Astrocyte of the cerebellum (primary cell): ENCODE data around the gene ABTB2.
A peak's percentile ranks its signal among the peaks of the same experiment; 100 is the strongest.

Source experiments
- DNase-seq: peaks from one replicate; pipeline ENCODE4 v3.0.0-alpha.2; 2011; ENCODE audit warnings: low read depth
- H3K4me3 ChIP-seq: 2 replicates; pipeline ENCODE4 v1.5.1; 2011; ENCODE audit warnings: mild to moderate bottlenecking, low read depth, low read length, moderate library complexity
- in situ Hi-C: cut with HindIII; loops from 2 replicates; pipeline ENCODE4 v1.10.0; 2017; ENCODE audit warnings: low sequenced_read_pairs
- TF ChIP-seq, protein P1 (sequence below): IDR thresholded peaks from 2 replicates; pipeline ENCODE4 v1.5.1; 2012; ENCODE audit warnings: low read length, low read depth, moderate library complexity, mild to moderate bottlenecking; ENCODE audit errors: missing control alignments

Gene ABTB2

DNA sequence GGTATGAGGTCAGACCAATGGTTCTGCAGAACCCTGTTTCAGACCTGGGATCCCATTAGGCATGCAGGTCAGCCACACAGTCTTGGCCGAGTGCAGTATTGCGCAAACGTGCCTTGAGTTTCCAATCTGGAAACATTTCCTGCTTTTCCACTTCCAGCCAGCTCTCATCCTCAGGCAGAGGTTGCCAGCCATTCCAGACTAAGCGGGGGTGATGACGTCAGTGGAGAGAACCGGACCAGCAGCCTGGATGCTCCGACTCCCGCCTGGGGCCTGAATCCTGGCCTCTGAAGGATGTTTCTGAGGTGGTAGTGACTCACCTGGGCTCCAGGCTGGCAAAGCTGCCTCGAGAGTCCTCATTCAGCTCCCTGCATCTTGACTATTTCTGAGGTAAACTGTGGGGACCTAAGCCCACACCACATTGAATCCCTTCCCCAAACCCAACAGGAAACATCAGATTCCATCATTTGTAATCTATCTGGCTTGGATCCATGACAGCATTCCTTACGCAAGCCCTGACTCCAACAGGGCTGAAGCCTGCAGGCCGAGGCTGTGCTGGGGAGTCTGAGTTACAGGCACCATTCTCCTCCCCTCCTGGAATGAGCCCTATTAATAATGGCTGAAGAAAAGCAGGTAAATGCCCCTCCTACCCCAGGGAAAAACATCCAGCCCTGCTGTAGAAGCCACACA, 83.0 kb downstream of the ABTB2 start:
- no peak overlapping the region for H3K4me3 ChIP-seq
- in situ Hi-C loops: no loop called here
- peak; percentile 98 for DNase-seq
- TF ChIP-seq, protein P1, sequence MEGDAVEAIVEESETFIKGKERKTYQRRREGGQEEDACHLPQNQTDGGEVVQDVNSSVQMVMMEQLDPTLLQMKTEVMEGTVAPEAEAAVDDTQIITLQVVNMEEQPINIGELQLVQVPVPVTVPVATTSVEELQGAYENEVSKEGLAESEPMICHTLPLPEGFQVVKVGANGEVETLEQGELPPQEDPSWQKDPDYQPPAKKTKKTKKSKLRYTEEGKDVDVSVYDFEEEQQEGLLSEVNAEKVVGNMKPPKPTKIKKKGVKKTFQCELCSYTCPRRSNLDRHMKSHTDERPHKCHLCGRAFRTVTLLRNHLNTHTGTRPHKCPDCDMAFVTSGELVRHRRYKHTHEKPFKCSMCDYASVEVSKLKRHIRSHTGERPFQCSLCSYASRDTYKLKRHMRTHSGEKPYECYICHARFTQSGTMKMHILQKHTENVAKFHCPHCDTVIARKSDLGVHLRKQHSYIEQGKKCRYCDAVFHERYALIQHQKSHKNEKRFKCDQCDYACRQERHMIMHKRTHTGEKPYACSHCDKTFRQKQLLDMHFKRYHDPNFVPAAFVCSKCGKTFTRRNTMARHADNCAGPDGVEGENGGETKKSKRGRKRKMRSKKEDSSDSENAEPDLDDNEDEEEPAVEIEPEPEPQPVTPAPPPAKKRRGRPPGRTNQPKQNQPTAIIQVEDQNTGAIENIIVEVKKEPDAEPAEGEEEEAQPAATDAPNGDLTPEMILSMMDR: no peak

DNA sequence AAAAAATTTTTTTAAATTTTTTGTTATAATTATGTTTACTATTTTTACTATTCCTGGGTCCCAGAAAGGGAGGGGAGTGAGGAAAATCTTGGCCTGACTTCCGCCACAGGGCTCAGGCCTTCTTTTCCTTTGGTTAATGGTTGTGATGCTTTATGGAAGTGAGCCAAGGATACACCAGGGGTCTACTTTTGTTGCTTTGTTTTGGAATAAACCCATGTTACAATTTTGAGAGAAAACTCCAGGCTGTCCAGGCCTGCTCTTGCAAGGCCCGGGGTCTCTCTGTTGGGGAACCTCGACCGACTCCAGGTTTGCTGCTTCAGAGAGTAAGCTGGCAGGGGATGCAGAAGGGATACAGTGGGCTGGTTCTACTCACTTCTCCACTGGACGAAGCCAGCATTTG, 84.7 kb downstream of the ABTB2 start:
- DNase-seq: no peak
- TF ChIP-seq, protein P1: no peak
- H3K4me3 ChIP-seq: no peak overlapping the region
- in situ Hi-C loops: no loop called here

DNA sequence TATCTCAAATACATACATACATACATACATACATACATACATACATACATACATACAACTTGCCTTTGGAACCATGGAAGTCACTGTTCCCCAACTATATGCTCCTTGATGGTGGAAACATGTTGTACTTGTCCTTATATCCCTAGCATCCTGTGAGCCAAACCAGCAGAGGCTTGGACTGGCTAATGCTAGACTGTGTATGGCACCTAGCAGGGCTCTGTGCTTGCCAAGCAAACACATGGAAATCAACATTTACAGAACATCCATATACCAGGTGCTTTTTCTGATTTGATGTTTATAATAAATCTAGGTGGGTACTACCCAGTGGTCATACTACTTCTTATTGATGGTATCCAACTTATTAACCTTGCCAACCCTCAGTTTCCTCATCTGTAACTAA, 86.1 kb downstream of the ABTB2 start:
- in situ Hi-C loops: no loop called here
- H3K4me3 ChIP-seq: no peak overlapping the region
- no peak for DNase-seq
- TF ChIP-seq, protein P1: no peak

- in situ Hi-C loops: no loop called here
- DNase-seq: no peak
- no peak overlapping the region for H3K4me3 ChIP-seq
- TF ChIP-seq, protein P1: no peak
These were observed 87.1 kb downstream of the ABTB2 start for GRCh38 chr11:34270711-34271110.

GRCh38 chr11:34269694-34270245, 88.0 kb downstream of the ABTB2 start:
- in situ Hi-C loops: loop anchor here (5.0 kb wide), 1 partner anchor 83 kb away; no protein-coding TSS in a partner anchor
- TF ChIP-seq, protein P1: no peak

DNA sequence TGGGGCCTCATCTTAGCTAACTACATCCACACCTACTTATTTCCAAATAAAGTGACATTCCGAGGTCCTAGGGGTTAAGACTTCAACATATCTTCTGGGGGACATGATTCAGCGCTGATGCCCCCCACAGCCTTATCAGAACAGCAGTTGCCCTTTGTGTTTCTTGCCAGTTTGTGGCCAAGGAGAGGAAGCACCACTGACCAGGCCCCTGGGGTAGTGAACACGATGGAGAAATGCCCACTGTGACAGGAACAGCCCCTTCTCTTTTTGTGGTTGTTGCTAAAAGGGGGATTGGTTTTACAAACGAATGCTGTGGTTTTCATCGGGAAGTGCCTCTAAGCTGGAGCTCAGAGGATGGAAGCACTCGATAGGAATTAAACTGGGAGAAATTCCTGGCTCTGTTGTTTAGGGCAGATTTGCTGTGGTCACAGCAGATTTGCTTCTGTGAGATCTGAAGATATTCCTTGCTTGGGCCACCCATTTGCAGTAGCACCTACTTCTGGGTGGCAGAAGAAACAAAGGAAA, 88.8 kb downstream of the ABTB2 start:
- peak; percentile 37 for DNase-seq
- no peak overlapping the region for H3K4me3 ChIP-seq
- TF ChIP-seq, protein P1: no peak
- in situ Hi-C loops: loop anchor here (5.0 kb wide), 1 partner anchor 83 kb away; no protein-coding TSS in a partner anchor

More at GRCh38 chr11:34269694-34270245, 88.0 kb downstream of the ABTB2 start:
- H3K4me3 ChIP-seq: no peak overlapping the region
- no peak for DNase-seq
